HepG2 (cell line): ENCODE measurements around the gene PIRT.

Experiments used
- ATRX ChIP-seq: sonication (generic); formaldehyde crosslinking; IDR thresholded peaks from 2 replicates; pipeline ENCODE4 v1.4.0; 2020; ENCODE audit warnings: missing genetic modification reagents, borderline replicate concordance
- HDAC2 ChIP-seq: sonication (generic); formaldehyde crosslinking; IDR thresholded peaks from 2 replicates; pipeline ENCODE4 v1.4.0; 2020; ENCODE audit warnings: missing genetic modification reagents
- MYC ChIP-seq: sonication (generic); formaldehyde crosslinking; IDR thresholded peaks from 2 replicates; pipeline ENCODE4 v1.9.0; 2021; ENCODE audit warnings: missing genetic modification reagents, borderline replicate concordance
- TF ChIP-seq, protein P1 (sequence below): sonication (generic); formaldehyde crosslinking; IDR thresholded peaks from 2 replicates; pipeline ENCODE4 v1.5.0; 2020; ENCODE audit warnings: mild to moderate bottlenecking, missing genetic modification reagents
- TF ChIP-seq, protein P2 (sequence below): sonication (generic); formaldehyde crosslinking; IDR thresholded peaks from 2 replicates; pipeline ENCODE4 v1.5.0; 2020; ENCODE audit warnings: mild to moderate bottlenecking, missing genetic modification reagents, moderate library complexity

DNA sequence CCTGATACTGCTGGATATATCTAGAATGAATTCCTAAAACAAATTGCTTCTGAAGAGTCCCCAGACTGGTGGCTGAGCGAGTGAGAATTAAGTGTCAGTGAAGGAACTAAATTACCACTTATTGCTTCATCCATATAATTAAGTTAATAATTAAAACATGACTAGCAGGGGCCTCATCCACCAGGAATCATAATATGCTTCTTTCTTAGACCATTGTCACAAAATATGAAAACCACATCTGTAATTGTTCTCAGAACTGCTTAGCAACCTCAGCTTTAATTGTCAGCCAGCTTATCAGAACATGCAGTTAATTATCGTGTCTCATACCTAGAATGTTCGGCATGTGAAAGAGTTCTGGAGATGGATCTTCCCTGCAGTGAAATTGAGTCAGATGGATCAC, 21.2 kb upstream of the PIRT start:
- TF ChIP-seq HDAC2 (no peak), ATRX (CRISPR knock-in tag) (no peak), MYC (CRISPR knock-in tag) (no peak)
- TF ChIP-seq, protein P1, sequence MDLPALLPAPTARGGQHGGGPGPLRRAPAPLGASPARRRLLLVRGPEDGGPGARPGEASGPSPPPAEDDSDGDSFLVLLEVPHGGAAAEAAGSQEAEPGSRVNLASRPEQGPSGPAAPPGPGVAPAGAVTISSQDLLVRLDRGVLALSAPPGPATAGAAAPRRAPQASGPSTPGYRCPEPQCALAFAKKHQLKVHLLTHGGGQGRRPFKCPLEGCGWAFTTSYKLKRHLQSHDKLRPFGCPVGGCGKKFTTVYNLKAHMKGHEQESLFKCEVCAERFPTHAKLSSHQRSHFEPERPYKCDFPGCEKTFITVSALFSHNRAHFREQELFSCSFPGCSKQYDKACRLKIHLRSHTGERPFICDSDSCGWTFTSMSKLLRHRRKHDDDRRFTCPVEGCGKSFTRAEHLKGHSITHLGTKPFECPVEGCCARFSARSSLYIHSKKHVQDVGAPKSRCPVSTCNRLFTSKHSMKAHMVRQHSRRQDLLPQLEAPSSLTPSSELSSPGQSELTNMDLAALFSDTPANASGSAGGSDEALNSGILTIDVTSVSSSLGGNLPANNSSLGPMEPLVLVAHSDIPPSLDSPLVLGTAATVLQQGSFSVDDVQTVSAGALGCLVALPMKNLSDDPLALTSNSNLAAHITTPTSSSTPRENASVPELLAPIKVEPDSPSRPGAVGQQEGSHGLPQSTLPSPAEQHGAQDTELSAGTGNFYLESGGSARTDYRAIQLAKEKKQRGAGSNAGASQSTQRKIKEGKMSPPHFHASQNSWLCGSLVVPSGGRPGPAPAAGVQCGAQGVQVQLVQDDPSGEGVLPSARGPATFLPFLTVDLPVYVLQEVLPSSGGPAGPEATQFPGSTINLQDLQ (CRISPR knock-in tag) = no peak
- TF ChIP-seq, protein P2, sequence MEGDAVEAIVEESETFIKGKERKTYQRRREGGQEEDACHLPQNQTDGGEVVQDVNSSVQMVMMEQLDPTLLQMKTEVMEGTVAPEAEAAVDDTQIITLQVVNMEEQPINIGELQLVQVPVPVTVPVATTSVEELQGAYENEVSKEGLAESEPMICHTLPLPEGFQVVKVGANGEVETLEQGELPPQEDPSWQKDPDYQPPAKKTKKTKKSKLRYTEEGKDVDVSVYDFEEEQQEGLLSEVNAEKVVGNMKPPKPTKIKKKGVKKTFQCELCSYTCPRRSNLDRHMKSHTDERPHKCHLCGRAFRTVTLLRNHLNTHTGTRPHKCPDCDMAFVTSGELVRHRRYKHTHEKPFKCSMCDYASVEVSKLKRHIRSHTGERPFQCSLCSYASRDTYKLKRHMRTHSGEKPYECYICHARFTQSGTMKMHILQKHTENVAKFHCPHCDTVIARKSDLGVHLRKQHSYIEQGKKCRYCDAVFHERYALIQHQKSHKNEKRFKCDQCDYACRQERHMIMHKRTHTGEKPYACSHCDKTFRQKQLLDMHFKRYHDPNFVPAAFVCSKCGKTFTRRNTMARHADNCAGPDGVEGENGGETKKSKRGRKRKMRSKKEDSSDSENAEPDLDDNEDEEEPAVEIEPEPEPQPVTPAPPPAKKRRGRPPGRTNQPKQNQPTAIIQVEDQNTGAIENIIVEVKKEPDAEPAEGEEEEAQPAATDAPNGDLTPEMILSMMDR (CRISPR knock-in tag) = no peak
